Fibroblast of lung (primary cell): ENCODE results near the gene CACNA1E. TPM values are rescaled to one million over a fixed set of nuclear protein-coding genes. Genes with fewer than 3 reads are reported as not detected.

Experiments used
- DNase-seq, 2 donors: peaks; one replicate each; pipeline versions ENCODE4 v3.0.0 to v3.0.0-alpha.2; 2010; ENCODE audit warnings: low read depth in 2 of 2
- H2AFZ ChIP-seq: 2 replicates; pipeline ENCODE4 v1.5.1; 2012; ENCODE audit warnings: low read length, control low read depth, inconsistent platforms
- H3K27ac ChIP-seq: 2 replicates; pipeline ENCODE4 v1.5.1; 2011; ENCODE audit warnings: low read length, control low read depth; ENCODE audit not compliant: insufficient read depth
- H3K27me3 ChIP-seq: 2 replicates; pipeline ENCODE4 v1.5.1; 2011; ENCODE audit warnings: mild to moderate bottlenecking, low read length; ENCODE audit not compliant: control insufficient read depth, insufficient read depth
- H3K36me3 ChIP-seq: 2 replicates; pipeline ENCODE4 v1.5.1; 2011; ENCODE audit warnings: low read length; ENCODE audit not compliant: control insufficient read depth, insufficient read depth
- H3K4me1 ChIP-seq: 2 replicates; pipeline ENCODE4 v1.5.1; 2011; ENCODE audit warnings: low read length; ENCODE audit not compliant: control insufficient read depth, insufficient read depth; ENCODE audit errors: extremely low read depth
- H3K4me2 ChIP-seq: 2 replicates; pipeline ENCODE4 v1.5.1; 2011; ENCODE audit warnings: low read length, control low read depth; ENCODE audit not compliant: insufficient read depth; ENCODE audit errors: extremely low read depth
- H3K4me3 ChIP-seq, 4 experiments: fragments of 200-600 bp in 1 of 4; sonication (generic) in 1 of 4; replicated peaks in 1 of 4; 2 replicates each; pipeline ENCODE4 v1.5.1; 2011 to 2016; ENCODE audit warnings: low read length in 4 of 4, low read depth in 3 of 4, mild to moderate bottlenecking in 3 of 4, control low read depth in 2 of 4, inconsistent platforms in 1 of 4, mixed read lengths in 1 of 4; ENCODE audit not compliant: insufficient read depth in 1 of 4; ENCODE audit errors: control extremely low read depth in 1 of 4
- H3K79me2 ChIP-seq: 2 replicates; pipeline ENCODE4 v1.5.1; 2012; ENCODE audit warnings: mild to moderate bottlenecking, low read length, inconsistent platforms; ENCODE audit not compliant: control insufficient read depth, insufficient read depth
- H3K9ac ChIP-seq: 2 replicates; pipeline ENCODE4 v1.5.1; 2011; ENCODE audit warnings: mild to moderate bottlenecking, low read length, control low read depth; ENCODE audit not compliant: insufficient read depth
- H3K9me3 ChIP-seq: 2 replicates; pipeline ENCODE4 v1.5.1; 2012; ENCODE audit warnings: low read depth, low read length; ENCODE audit not compliant: control insufficient read depth, insufficient read depth
- H4K20me1 ChIP-seq: 2 replicates; pipeline ENCODE4 v1.5.1; 2011; ENCODE audit warnings: low read length; ENCODE audit not compliant: control insufficient read depth, insufficient read depth; ENCODE audit errors: extremely low read depth
- CTCF ChIP-seq, 2 donors: IDR thresholded peaks in 1 of 2; conservative IDR thresholded peaks in 1 of 2; 1 replicate in 1 of 2; 2 replicates in 1 of 2; pipeline ENCODE4 v1.5.1; 2011 to 2012; ENCODE audit warnings: low read length in 2 of 2, control low read depth in 1 of 2, inconsistent platforms in 1 of 2, low read depth in 1 of 2, mild to moderate bottlenecking in 1 of 2
- EZH2 ChIP-seq: IDR thresholded peaks from 2 replicates; pipeline ENCODE4 v1.5.1; 2012; ENCODE audit warnings: low read length, control low read depth, mild to moderate bottlenecking; ENCODE audit errors: missing control alignments
- polyA plus RNA-seq, 2 donors: library from polyadenylated mRNA; depleted of rRNA in 1 of 2; stranded (reverse) in 1 of 2; unstranded in 1 of 2; fragments of >200 nt; gene quantifications; 2 replicates each; pipeline ENCODE4 v1.2.1, GENCODE V29; 2011 to 2012; ENCODE audit warnings: missing spikeins in 1 of 2
- total RNA-seq: library from RNA; depleted of rRNA; stranded (reverse); fragments of >200 nt; gene quantifications from 2 replicates; pipeline ENCODE4 v1.2.1, GENCODE V29; 2014

Gene CACNA1E
- total and polyA plus RNA-seq, 2 donors (not counting 1 experiment from before 2014, with no cell fraction given), result 0.01 TPM; not detected in 1

GRCh38 chr1:181664543-181664942 lies 181.2 kb downstream of the CACNA1E start:
- Histone ChIP-seq H3K79me2 (no peaks in the 10 kb centered on the region), H3K27me3 (no peaks in the 10 kb centered on the region), H3K9me3 (no peaks in the 10 kb centered on the region), H3K4me1 (no peaks in the 10 kb centered on the region), H3K36me3 (no peaks in the 10 kb centered on the region), H3K27ac (no peak overlapping the region), H4K20me1 (no peaks in the 10 kb centered on the region), H2AFZ (no peak overlapping the region), H3K9ac (no peak overlapping the region), H3K4me2 (no peak overlapping the region), H3K4me3 (no peak overlapping the region)
- no peak for TF ChIP-seq EZH2
- TF ChIP-seq CTCF (conservative IDR thresholded peaks at IDR 0.05 in 1 of 2, IDR thresholded peaks at IDR 0.05 in 1 of 2; ENCODE audit: low read depth in 1 of 2, low read length in 2 of 2), result no peak
- no peak for DNase-seq

- Histone ChIP-seq H3K79me2 (no peaks in the 10 kb centered on the region), H3K9me3 (no peaks in the 10 kb centered on the region), H3K27me3 (no peaks in the 10 kb centered on the region), H4K20me1 (no peaks in the 10 kb centered on the region), H3K9ac (no peak overlapping the region), H3K4me2 (no peak overlapping the region), H3K4me3 (no peak overlapping the region), H3K36me3 (no peaks in the 10 kb centered on the region), H3K4me1 (no peaks in the 10 kb centered on the region), H3K27ac (no peak overlapping the region), H2AFZ (no peak overlapping the region)
- DNase-seq, result peak; percentile 0 to 31
- TF ChIP-seq EZH2, result no peak
- no peak for TF ChIP-seq CTCF (conservative IDR thresholded peaks at IDR 0.05 in 1 of 2, IDR thresholded peaks at IDR 0.05 in 1 of 2; ENCODE audit: low read depth in 1 of 2, low read length in 2 of 2)
Observed at GRCh38 chr1:181669246-181669645, 185.9 kb downstream of the CACNA1E start.

- H3K4me3 ChIP-seq, result no peak overlapping the region
- H3K4me1 ChIP-seq, result no peaks in the 10 kb centered on the region
- H3K27ac ChIP-seq, result no peak overlapping the region
- no peaks in the 10 kb centered on the region for H3K79me2 ChIP-seq
- no peaks in the 10 kb centered on the region for H3K9me3 ChIP-seq
- TF ChIP-seq EZH2 (no peak), CTCF (conservative IDR thresholded peaks at IDR 0.05 in 1 of 2, IDR thresholded peaks at IDR 0.05 in 1 of 2; ENCODE audit: low read depth in 1 of 2, low read length in 2 of 2) (no peak)
- no peak overlapping the region for H3K4me2 ChIP-seq
- no peaks in the 10 kb centered on the region for H4K20me1 ChIP-seq
- no peak for DNase-seq
- no peaks in the 10 kb centered on the region for H3K36me3 ChIP-seq
- no peak overlapping the region for H3K9ac ChIP-seq
- no peak overlapping the region for H2AFZ ChIP-seq
- no peaks in the 10 kb centered on the region for H3K27me3 ChIP-seq
Observed at GRCh38 chr1:181674617-181675016, 191.3 kb downstream of the CACNA1E start.
